NCI-H1105 treated with DMSO at 0.1 percent for 48 hours (cell line): Measurements from ENCODE around the gene PRR19.

Experiments
- DNase-seq: peaks from one replicate; lab custom pipeline; 2025; lab: John Stamatoyannopoulos, UW

PRR19 gene

GRCh38 chr19:42349378-42350107 is 47.6 kb downstream of the PRR19 start:
- no peak for DNase-seq

- DNase-seq: no peak
These were observed 48.5 kb downstream of the PRR19 start for GRCh38 chr19:42350417-42350816.

DNA sequence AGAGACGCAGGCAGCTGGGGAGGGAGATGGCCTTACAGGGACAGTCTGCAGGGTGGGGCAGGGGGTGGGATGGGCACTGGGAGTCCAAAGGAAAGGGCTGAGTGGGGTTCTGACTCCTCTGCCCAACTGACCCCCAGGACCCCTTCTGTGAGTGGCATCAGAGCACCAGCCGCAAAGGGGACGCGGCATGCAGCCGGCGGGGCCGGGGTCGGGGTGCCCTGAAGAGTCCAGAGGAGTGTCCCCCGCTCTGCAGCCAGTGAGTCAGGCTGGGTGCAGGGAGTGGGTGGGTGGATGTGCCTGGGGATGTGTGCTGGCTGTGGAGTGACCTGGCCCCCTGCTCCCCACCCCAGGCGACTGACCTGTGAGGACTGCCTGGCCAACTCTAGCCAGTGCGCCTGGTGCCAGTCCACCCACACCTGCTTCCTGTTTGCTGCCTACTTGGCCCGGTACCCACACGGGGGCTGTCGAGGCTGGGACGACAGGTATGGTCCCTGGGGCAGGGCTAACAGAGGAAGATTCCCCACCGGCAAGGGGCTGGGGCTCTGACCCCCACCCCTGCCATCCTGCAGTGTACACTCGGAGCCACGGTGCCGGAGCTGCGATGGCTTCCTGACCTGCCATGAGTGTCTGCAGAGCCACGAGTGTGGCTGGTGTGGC is 49.3 kb downstream of the PRR19 start:
- no peak for DNase-seq

DNA sequence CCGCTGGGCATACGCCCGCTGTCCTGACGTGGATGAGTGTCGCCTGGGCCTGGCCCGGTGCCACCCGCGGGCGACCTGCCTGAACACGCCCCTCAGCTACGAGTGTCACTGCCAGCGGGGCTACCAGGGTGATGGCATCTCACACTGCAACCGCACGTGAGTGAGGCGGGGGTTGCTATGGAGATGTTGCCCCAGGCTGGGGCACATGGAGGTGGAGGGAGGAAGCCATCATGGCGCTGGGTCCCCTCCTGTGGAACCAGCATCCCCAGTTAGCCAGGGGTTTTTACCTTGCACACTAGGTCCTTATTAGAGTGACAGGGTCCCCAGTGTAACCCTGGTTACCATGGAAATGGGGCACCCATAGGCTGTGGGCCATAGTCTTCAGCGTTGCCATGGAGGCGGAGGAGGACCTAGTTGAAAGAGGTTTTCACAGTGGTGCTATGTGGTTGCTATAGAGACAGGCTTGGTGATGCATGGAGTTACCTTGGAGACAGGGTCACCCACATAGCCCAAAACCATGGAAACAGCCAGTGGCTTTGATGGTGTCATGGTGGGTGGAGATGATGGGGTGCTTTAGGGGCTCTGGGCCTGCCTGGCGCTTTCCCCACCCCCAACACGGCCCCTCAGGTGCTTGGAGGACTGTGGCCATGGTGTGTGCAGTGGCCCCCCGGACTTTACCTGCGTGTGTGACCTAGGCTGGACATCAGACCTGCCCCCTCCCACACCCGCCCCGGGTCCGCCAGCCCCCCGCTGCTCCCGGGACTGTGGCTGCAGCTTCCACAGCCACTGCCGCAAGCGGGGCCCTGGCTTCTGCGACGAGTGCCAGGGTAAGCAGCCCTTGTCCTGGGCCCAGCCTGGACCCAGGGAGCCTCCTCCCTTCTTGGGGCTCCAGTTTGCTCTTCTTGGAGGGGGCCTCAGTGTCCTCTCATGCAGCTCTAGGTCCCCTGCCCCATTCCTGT is 50.6 kb downstream of the PRR19 start:
- peak; percentile 91 for DNase-seq

DNA sequence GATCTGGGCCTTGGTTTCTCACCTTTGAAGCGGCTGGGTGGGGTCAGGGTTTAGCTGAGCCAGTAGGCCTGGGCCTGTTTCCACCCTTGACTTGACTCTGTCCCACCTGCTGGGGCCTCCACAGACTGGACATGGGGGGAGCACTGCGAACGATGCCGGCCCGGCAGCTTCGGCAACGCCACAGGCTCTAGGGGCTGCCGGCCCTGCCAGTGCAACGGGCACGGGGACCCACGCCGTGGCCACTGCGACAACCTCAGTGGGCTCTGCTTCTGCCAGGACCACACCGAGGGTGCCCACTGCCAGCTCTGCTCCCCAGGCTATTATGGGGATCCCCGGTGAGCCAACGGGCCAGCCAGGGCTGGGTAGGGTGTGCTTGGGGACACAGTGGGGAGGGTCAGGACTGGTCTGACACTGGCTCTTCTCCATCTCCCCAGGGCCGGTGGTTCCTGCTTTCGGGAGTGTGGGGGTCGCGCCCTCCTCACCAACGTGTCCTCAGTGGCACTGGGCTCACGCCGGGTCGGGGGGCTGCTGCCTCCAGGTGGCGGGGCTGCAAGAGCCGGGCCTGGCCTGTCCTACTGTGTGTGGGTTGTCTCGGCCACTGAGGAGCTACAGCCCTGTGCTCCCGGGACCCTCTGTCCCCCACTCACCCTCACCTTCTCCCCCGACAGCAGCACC is 51.5 kb downstream of the PRR19 start:
- no peak for DNase-seq

DNA sequence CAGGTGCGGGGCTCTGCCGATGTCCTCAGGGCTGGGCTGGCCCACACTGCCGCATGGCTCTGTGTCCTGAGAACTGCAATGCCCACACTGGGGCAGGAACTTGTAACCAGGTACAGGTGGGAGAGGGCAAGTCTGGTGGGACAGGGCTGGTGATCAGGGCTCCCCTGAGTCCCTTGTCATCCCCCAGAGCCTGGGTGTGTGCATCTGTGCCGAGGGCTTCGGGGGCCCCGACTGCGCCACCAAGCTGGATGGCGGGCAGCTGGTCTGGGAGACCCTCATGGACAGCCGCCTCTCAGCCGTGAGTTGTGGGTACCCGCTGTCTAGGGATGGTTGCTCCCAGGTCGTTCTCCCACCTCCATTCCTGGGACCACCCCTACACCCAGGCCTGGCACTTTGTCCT is 54.0 kb downstream of the PRR19 start:
- no peak for DNase-seq

DNA sequence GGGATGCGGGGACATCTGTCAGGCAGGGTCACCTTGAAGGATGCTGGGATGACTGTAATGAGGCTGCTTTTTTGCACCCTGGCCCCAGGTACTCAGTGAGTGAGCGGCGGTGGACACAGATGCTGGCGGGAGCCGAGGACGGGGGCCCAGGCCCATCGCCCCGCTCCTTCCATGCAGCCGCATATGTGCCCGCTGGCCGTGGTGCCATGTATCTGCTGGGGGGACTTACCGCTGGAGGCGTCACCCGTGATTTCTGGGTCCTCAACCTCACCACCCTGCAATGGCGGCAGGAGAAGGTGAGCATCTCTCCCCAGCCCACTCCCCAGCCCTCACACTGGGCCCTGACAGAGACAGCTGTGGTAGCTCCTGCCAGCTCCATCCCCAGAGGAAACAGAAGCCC is 54.8 kb downstream of the PRR19 start:
- DNase-seq: no peak

GRCh38 chr19:42357290-42357689 is 55.4 kb downstream of the PRR19 start:
- DNase-seq: no peak
